BLaER1 treated with 17β-estradiol and CSF1 and Interleukin-3, amounts not matched to agents 10 nM and 100 nM (cell line): ENCODE measurements around the gene CCDC184.

Experiments used
- H3K27ac ChIP-seq, 11 experiments: shearing (Covaris generic); formaldehyde crosslinking; 2 replicates each; pipeline ENCODE4 v1.8.1; 2022
- H3K27me3 ChIP-seq, 11 experiments: shearing (Covaris generic); formaldehyde crosslinking; 2 replicates each; pipeline ENCODE4 v1.8.1; 2022
- H3K36me3 ChIP-seq, 11 experiments: shearing (Covaris generic); formaldehyde crosslinking; 2 replicates each; pipeline ENCODE4 v1.8.1; 2022
- H3K4me1 ChIP-seq, 10 experiments: shearing (Covaris generic); formaldehyde crosslinking; 2 replicates each; pipeline ENCODE4 v1.8.1; 2022
- H3K4me2 ChIP-seq, 11 experiments: shearing (Covaris generic); formaldehyde crosslinking; 2 replicates each; pipeline ENCODE4 v1.8.1; 2022
- H3K4me3 ChIP-seq, 10 experiments: shearing (Covaris generic); formaldehyde crosslinking; 2 replicates each; pipeline ENCODE4 v1.8.1; 2022
- H3K9ac ChIP-seq, 11 experiments: shearing (Covaris generic); formaldehyde crosslinking; 2 replicates each; pipeline ENCODE4 v1.8.1; 2022
- H3K9me3 ChIP-seq, 11 experiments: shearing (Covaris generic); formaldehyde crosslinking; replicated peaks in 1 of 11; 2 replicates each; pipeline ENCODE4 v1.8.1; 2022
- H4K20me1 ChIP-seq, 11 experiments: shearing (Covaris generic); formaldehyde crosslinking; 2 replicates each; pipeline ENCODE4 v1.8.1; 2022
- Cebpa-rat ChIP-seq, 11 experiments: shearing (Covaris generic); IDR thresholded peaks; 2 replicates each; pipeline ENCODE4 v1.8.1; 2022

The CCDC184 gene

GRCh38 chr12:48197549-48197970, 14.1 kb downstream of the CCDC184 start:
- H3K27ac ChIP-seq = peak overlapping the region; percentile 90 to 98 (median 94)
- H3K27me3 ChIP-seq = no peaks in the 10 kb centered on the region
- H3K9ac ChIP-seq = peak overlapping the region; percentile 85 to 98 (median 91)
- H3K4me2 ChIP-seq = peak overlapping the region; percentile 83 to 97 (median 90)
- peak overlapping the region; percentile 66 to 80 (median 68) for H3K4me3 ChIP-seq
- peaks cover 0 to 6% (median 0%) of the 10 kb centered on the region in 11 experiments; a peak in 2 of 22 replicates for H3K36me3 ChIP-seq
- no peak for TF ChIP-seq Cebpa-rat (IDR thresholded peaks at IDR 0.05)
- H3K4me1 ChIP-seq = peaks cover 26 to 84% (median 32%) of the 10 kb centered on the region in 10 experiments
- peaks cover 0 to 13% (median 5%) of the 10 kb centered on the region in 11 experiments; a peak in 11 of 22 replicates for H3K9me3 ChIP-seq
- no peaks in the 10 kb centered on the region for H4K20me1 ChIP-seq

GRCh38 chr12:48197971-48198671, 14.7 kb downstream of the CCDC184 start:
- no peaks in the 10 kb centered on the region for H3K27me3 ChIP-seq

DNA sequence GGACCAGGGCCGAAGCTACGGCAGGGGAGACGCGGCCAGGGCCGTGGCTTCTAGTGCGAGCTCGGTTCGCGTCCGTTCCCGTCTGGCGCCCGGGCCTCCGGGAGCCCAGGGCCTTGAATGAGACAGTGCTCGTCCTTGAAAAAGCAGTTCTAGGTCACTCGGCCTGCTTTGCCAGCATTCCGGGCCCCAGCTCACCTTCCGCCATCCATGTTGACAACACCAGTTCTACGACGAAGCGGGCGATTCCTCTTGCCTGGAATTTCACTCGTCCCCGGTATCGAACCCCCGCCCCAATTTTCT, 15.2 kb downstream of the CCDC184 start:
- Histone ChIP-seq H3K4me1 (peaks cover 26 to 74% (median 32%) of the 10 kb centered on the region in 10 experiments), H3K36me3 (peaks cover 0 to 15% (median 0%) of the 10 kb centered on the region in 11 experiments; a peak in 2 of 22 replicates), H3K9ac (peak overlapping the region; percentile 85 to 98 (median 91)), H3K4me2 (peak overlapping the region; percentile 83 to 97 (median 90)), H3K27me3 (no peaks in the 10 kb centered on the region), H3K4me3 (peak overlapping the region; percentile 66 to 80 (median 68)), H4K20me1 (no peaks in the 10 kb centered on the region), H3K27ac (peak overlapping the region; percentile 90 to 98 (median 94)), H3K9me3 (peaks cover 0 to 17% (median 8%) of the 10 kb centered on the region in 11 experiments; a peak in 13 of 22 replicates)
- TF ChIP-seq Cebpa-rat (IDR thresholded peaks at IDR 0.05) = no peak

More at GRCh38 chr12:48197971-48198671, 14.7 kb downstream of the CCDC184 start:
- TF ChIP-seq Cebpa-rat (IDR thresholded peaks at IDR 0.05) = no peak
- H4K20me1 ChIP-seq = no peaks in the 10 kb centered on the region
- peak overlapping the region; percentile 85 to 98 (median 91) for H3K9ac ChIP-seq
- H3K4me2 ChIP-seq = peak overlapping the region; percentile 83 to 97 (median 90)
- H3K4me3 ChIP-seq = peak overlapping the region; percentile 66 to 80 (median 68)
- peaks cover 0 to 17% (median 8%) of the 10 kb centered on the region in 11 experiments; a peak in 12 of 22 replicates for H3K9me3 ChIP-seq
- peak overlapping the region; percentile 90 to 98 (median 94) for H3K27ac ChIP-seq
- peaks cover 26 to 79% (median 32%) of the 10 kb centered on the region in 10 experiments for H3K4me1 ChIP-seq
- H3K36me3 ChIP-seq = peaks cover 0 to 12% (median 0%) of the 10 kb centered on the region in 11 experiments; a peak in 2 of 22 replicates

DNA sequence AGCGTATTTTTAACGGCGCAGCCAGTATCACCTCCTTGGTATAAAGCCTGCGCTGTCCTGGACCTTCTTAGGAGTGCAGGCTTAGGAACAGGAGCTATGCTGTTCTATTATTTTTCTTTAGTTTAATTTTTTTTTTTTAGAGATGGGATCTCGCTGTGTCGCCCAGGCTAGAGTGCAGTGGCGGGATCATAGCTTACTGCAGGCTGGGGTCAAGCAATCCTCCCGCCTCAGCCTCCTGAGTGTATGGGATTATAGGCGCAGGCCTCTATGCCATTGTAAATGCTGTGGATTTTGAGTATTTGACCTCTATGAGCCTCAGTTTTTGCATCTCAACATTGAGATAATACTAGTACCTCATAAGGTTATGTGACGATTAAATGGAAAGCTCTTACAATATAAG, 15.5 kb downstream of the CCDC184 start:
- no peak for TF ChIP-seq Cebpa-rat (IDR thresholded peaks at IDR 0.05)
- Histone ChIP-seq H3K4me2 (peak overlapping the region; percentile 83 to 97 (median 90)), H3K27ac (peak overlapping the region; percentile 90 to 98 (median 94)), H3K4me1 (peaks cover 26 to 70% (median 32%) of the 10 kb centered on the region in 10 experiments), H3K36me3 (peaks cover 0 to 18% (median 0%) of the 10 kb centered on the region in 11 experiments; a peak in 2 of 22 replicates), H3K27me3 (no peaks in the 10 kb centered on the region), H3K4me3 (peak overlapping the region; percentile 66 to 80 (median 68)), H4K20me1 (no peaks in the 10 kb centered on the region), H3K9ac (peak overlapping the region; percentile 85 to 98 (median 91)), H3K9me3 (peaks cover 0 to 21% (median 8%) of the 10 kb centered on the region in 11 experiments; a peak in 13 of 22 replicates)

DNA sequence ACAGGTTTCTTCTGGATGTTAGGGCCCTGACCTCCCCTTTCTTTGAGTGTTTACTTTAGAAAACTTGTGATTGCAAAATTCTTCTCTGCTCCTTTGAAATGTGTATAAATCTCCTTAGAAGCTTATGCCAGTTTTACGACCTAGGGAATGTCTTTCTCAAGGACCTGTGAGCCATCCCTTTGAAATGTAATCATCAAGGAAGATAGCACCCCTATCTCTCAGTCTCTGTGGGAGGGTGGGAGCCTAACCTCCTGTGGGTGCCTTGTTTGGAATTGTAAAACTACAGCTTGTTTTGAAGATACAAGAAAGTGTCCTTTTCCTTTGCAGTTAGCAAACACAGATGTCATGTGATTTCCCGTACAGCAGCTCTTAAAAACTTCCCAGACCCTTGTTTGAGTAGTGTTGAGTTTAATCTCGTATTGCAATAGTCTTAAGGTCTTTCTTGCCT, 16.4 kb downstream of the CCDC184 start:
- Histone ChIP-seq H3K4me2 (peak overlapping the region; percentile 83 to 97 (median 90)), H3K27ac (peak overlapping the region in 6 of 11 experiments; percentile 1 to 98 (median 97); a peak in 8 of 22 replicates), H4K20me1 (no peaks in the 10 kb centered on the region), H3K36me3 (peaks cover 0 to 23% (median 2%) of the 10 kb centered on the region in 11 experiments; a peak in 6 of 22 replicates), H3K27me3 (no peaks in the 10 kb centered on the region), H3K4me3 (peak overlapping the region in 4 of 10 experiments; percentile 8 to 74 (median 67); a peak in 6 of 20 replicates), H3K9ac (peak overlapping the region in 8 of 11 experiments; percentile 4 to 98 (median 66); a peak in 13 of 22 replicates), H3K9me3 (peaks cover 0 to 29% (median 10%) of the 10 kb centered on the region in 11 experiments; a peak in 17 of 22 replicates), H3K4me1 (peaks cover 26 to 62% (median 32%) of the 10 kb centered on the region in 10 experiments)
- TF ChIP-seq Cebpa-rat (IDR thresholded peaks at IDR 0.05) = no peak

GRCh38 chr12:48201091-48201490, 17.6 kb downstream of the CCDC184 start:
- TF ChIP-seq Cebpa-rat (IDR thresholded peaks at IDR 0.05) = no peak
- Histone ChIP-seq H3K36me3 (peaks cover 0 to 35% (median 12%) of the 10 kb centered on the region in 11 experiments; a peak in 9 of 22 replicates), H3K4me3 (peak overlapping the region in 1 of 10 experiments; percentile 67; a peak in 1 of 20 replicates), H3K4me1 (peaks cover 26 to 49% (median 32%) of the 10 kb centered on the region in 10 experiments), H3K4me2 (peak overlapping the region in 5 of 11 experiments; percentile 20 to 96 (median 86); a peak in 8 of 22 replicates), H3K27ac (peak overlapping the region in 2 of 11 experiments; percentile 97; a peak in 3 of 22 replicates), H4K20me1 (no peaks in the 10 kb centered on the region), H3K9me3 (peaks cover 10 to 42% (median 21%) of the 10 kb centered on the region in 11 experiments), H3K27me3 (no peaks in the 10 kb centered on the region), H3K9ac (no peak overlapping the region)

- H3K9me3 ChIP-seq = peaks cover 14 to 46% (median 25%) of the 10 kb centered on the region in 11 experiments
- no peak overlapping the region for H3K9ac ChIP-seq
- H3K4me1 ChIP-seq = peaks cover 26 to 47% (median 32%) of the 10 kb centered on the region in 10 experiments
- no peaks in the 10 kb centered on the region for H4K20me1 ChIP-seq
- no peaks in the 10 kb centered on the region for H3K27me3 ChIP-seq
- TF ChIP-seq Cebpa-rat (IDR thresholded peaks at IDR 0.05) = no peak
- no peak overlapping the region for H3K27ac ChIP-seq
- peak overlapping the region in 3 of 11 experiments; percentile 86 to 96 (median 95); a peak in 5 of 22 replicates for H3K4me2 ChIP-seq
- no peak overlapping the region for H3K4me3 ChIP-seq
- peaks cover 0 to 40% (median 13%) of the 10 kb centered on the region in 11 experiments; a peak in 11 of 22 replicates for H3K36me3 ChIP-seq
Measured at GRCh38 chr12:48201516-48201915, 18.1 kb downstream of the CCDC184 start.

DNA sequence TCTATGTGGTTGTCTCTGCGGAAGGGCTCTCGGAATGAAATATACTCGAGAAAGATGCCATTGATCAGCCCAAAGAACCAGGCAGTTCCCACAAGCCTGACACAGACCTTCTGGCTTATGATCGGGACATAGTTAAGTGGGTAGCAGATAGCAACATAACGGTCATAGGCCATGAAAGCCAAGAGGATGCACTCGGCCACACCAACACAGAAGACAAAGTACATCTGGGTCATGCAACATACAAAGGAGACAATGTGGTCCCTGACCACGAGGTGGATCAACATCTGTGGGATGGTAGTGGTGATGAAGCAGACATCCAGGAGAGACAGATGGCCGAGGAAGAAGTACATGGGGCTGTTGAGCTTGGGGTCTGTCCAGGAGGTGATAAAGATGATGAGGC, 19.3 kb downstream of the CCDC184 start:
- Histone ChIP-seq H3K27ac (no peak overlapping the region), H3K4me1 (peaks cover 17 to 38% (median 22%) of the 10 kb centered on the region in 10 experiments), H3K4me3 (no peak overlapping the region), H3K4me2 (no peak overlapping the region), H4K20me1 (no peaks in the 10 kb centered on the region), H3K9me3 (peaks cover 27 to 59% (median 37%) of the 10 kb centered on the region in 11 experiments), H3K36me3 (peaks cover 0 to 42% (median 15%) of the 10 kb centered on the region in 11 experiments; a peak in 11 of 22 replicates), H3K9ac (no peak overlapping the region), H3K27me3 (no peaks in the 10 kb centered on the region)
- TF ChIP-seq Cebpa-rat (IDR thresholded peaks at IDR 0.05) = no peak
